ENCODE data around the gene SNAP91.
"Not testable (repeated sequence)": the region's sequence is repeated elsewhere in the genome, so short reads cannot be mapped to it uniquely, and the experiment has no call there.

The SNAP91 gene

GRCh38 chr6:83708970-83709747 lies at the start of gene SNAP91:
Gene SNAP91 (minus strand): TSS chr6:83709101. CDS start chr6:83707927, 1,174 bp downstream.
- TF ChIP-seq POLR2A (IDR thresholded peaks at IDR 0.05; ENCODE audit: extremely low read depth, insufficient read length): no peak
- TF ChIP-seq MYC (IDR thresholded peaks at IDR 0.05; ENCODE audit: low read depth, low read length): no peak
- no peak for TF ChIP-seq CTCF (IDR thresholded peaks at IDR 0.05; ENCODE audit: low read depth, low read length)
- no peak for TF ChIP-seq MAX (IDR thresholded peaks at IDR 0.05; ENCODE audit: low read depth, low read length)
- H3K4me3 ChIP-seq (ENCODE audit: low read depth, low read length): no peak within 1 kb of the TSS
- DNase-seq (ENCODE audit: low read depth): no peak

- no peak for DNase-seq (ENCODE audit: low read depth)
- no peak for TF ChIP-seq CTCF (IDR thresholded peaks at IDR 0.05; ENCODE audit: low read depth, low read length)
- no peak for TF ChIP-seq MAX (IDR thresholded peaks at IDR 0.05; ENCODE audit: low read depth, low read length)
- TF ChIP-seq MYC (IDR thresholded peaks at IDR 0.05; ENCODE audit: low read depth, low read length): no peak
- no peak for TF ChIP-seq POLR2A (IDR thresholded peaks at IDR 0.05; ENCODE audit: extremely low read depth, insufficient read length)
- H3K4me3 ChIP-seq (ENCODE audit: low read depth, low read length): no peak overlapping the region
Measured at GRCh38 chr6:83758533-83758932, 49.6 kb upstream of the SNAP91 start.

- TF ChIP-seq POLR2A (IDR thresholded peaks at IDR 0.05; ENCODE audit: extremely low read depth, insufficient read length) (no peak), MAX (IDR thresholded peaks at IDR 0.05; ENCODE audit: low read depth, low read length) (no peak), CTCF (IDR thresholded peaks at IDR 0.05; ENCODE audit: low read depth, low read length) (no peak), MYC (IDR thresholded peaks at IDR 0.05; ENCODE audit: low read depth, low read length) (no peak)
- no peak for DNase-seq (ENCODE audit: low read depth)
- H3K4me3 ChIP-seq (ENCODE audit: low read depth, low read length): no peak overlapping the region
Measured at GRCh38 chr6:83757021-83757420, 48.1 kb upstream of the SNAP91 start.

- DNase-seq (ENCODE audit: low read depth): no peak
- H3K4me3 ChIP-seq (ENCODE audit: low read depth, low read length): no peak overlapping the region
- TF ChIP-seq POLR2A (IDR thresholded peaks at IDR 0.05; ENCODE audit: extremely low read depth, insufficient read length): no peak
- no peak for TF ChIP-seq MYC (IDR thresholded peaks at IDR 0.05; ENCODE audit: low read depth, low read length)
- no peak for TF ChIP-seq MAX (IDR thresholded peaks at IDR 0.05; ENCODE audit: low read depth, low read length)
- no peak for TF ChIP-seq CTCF (IDR thresholded peaks at IDR 0.05; ENCODE audit: low read depth, low read length)
Measured at GRCh38 chr6:83756565-83756964, 47.7 kb upstream of the SNAP91 start.

GRCh38 chr6:83752375-83752774 lies 43.5 kb upstream of the SNAP91 start:
- not testable (repeated sequence) for DNase-seq (ENCODE audit: low read depth); H3K4me3 ChIP-seq (ENCODE audit: low read depth, low read length)

GRCh38 chr6:83741089-83741488 lies 32.2 kb upstream of the SNAP91 start:
- H3K4me3 ChIP-seq (ENCODE audit: low read depth, low read length): no peak overlapping the region
- DNase-seq (ENCODE audit: low read depth): no peak
- TF ChIP-seq MAX (IDR thresholded peaks at IDR 0.05; ENCODE audit: low read depth, low read length) (no peak), POLR2A (IDR thresholded peaks at IDR 0.05; ENCODE audit: extremely low read depth, insufficient read length) (no peak), MYC (IDR thresholded peaks at IDR 0.05; ENCODE audit: low read depth, low read length) (no peak), CTCF (IDR thresholded peaks at IDR 0.05; ENCODE audit: low read depth, low read length) (no peak)
